Measurements from ENCODE around the gene CRHR2. TPM values are rescaled to one million over a fixed set of nuclear protein-coding genes. Genes with fewer than 3 reads are reported as not detected.

CRHR2 gene
- total RNA-seq, 1 donor from 2014 or later = not detected

- no peak for DNase-seq (ENCODE audit: low read depth)
Observed at GRCh38 chr7:30633223-30633622, 49.0 kb downstream of the CRHR2 start.

DNA sequence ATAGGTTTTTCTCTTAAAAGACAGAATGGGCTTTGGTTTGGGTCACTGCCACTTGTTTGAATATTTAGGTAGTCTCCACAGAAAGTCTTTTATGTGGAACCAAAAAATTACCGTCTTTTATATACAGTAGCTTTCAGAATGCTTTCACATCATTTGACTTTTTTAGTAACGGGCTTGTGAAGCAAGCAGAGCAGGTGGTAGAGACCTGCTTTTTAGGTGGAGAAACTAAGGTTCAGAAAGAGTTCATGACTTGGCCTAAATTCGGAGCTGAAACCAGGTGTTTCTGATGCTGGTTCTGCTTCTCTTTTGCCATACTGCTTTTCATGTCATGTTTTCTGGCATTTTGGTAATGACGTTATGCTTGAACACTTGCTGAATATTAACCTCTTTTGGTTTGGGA, 51.3 kb downstream of the CRHR2 start:
- DNase-seq (ENCODE audit: low read depth) = no peak

DNA sequence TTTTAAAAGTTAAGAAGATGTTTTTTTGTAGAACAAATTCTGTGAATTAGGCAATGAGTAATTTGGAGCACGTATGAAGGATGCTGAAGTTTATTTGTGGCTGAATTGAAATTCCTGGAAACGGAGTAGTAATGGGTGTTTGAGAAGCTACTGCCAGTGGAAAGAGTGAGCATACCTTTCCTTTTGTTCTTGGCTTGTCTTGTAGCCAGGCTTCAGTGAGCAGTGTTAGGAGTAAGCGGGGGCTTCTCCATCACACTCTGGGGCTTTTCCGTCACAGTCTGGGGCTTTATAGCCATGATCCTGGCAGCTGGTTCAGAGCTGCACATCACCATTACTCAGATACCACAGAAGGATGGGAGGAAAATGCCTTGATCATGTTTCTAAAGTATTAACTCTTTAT, 55.2 kb downstream of the CRHR2 start:
- DNase-seq (ENCODE audit: low read depth) = no peak

- DNase-seq (ENCODE audit: low read depth) = no peak
Observed at GRCh38 chr7:30625283-30625682, 57.0 kb downstream of the CRHR2 start.

GRCh38 chr7:30618961-30619360, 63.3 kb downstream of the CRHR2 start:
- DNase-seq (ENCODE audit: low read depth) = no peak

DNA sequence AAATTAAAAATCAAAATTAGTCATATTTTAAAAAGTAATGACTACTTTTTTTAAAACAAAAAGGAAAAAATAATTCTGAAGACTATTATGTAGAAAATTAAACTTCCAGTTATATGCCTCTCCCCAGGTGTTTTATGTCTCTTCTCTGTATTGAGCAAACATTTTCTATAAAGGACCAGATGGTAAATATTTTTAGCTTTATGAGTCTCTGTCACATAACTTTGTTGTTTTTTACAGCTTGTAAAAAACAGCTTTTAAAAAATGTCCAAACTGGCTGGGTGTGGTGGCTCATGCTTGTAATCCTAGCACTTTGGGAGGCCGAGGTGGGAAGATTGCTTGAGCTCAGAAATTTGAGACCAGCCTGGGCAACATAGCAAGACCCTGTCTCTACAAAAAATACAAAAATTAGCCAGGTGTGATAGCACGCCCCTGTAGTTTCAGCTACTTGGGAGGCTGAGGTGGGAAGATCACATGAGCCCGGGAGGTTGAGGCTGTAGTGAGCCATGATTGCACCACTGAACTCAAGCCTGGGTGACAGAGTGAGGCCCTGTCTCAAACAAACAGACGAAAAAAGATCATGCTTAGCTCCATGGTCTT, 64.1 kb downstream of the CRHR2 start:
- DNase-seq (ENCODE audit: low read depth) = no peak

DNA sequence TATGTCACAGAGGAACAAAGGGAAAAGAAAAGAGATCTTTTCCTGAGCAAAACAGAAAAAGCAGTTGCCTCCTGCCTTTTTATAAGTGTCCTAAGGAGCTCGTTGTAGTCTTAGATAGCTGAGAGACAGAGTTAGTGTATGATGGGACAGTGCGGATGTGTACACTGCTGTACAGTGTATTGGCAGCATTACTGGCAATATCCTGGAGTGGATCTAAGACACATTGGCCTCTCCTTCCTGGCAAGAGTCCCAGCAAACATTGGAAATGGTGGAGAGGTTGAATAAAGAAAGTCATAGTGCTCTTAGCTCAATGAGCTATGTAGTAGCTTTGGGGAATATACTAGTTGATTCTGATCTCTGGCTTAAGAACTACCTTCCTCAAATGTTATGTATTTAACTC, 64.9 kb downstream of the CRHR2 start:
- no peak for DNase-seq (ENCODE audit: low read depth)

GRCh38 chr7:30616318-30616717, 65.9 kb downstream of the CRHR2 start:
- DNase-seq (ENCODE audit: low read depth) = no peak

GRCh38 chr7:30613366-30614325, 68.6 kb downstream of the CRHR2 start:
- peak; percentile 16 for DNase-seq (ENCODE audit: low read depth)

DNA sequence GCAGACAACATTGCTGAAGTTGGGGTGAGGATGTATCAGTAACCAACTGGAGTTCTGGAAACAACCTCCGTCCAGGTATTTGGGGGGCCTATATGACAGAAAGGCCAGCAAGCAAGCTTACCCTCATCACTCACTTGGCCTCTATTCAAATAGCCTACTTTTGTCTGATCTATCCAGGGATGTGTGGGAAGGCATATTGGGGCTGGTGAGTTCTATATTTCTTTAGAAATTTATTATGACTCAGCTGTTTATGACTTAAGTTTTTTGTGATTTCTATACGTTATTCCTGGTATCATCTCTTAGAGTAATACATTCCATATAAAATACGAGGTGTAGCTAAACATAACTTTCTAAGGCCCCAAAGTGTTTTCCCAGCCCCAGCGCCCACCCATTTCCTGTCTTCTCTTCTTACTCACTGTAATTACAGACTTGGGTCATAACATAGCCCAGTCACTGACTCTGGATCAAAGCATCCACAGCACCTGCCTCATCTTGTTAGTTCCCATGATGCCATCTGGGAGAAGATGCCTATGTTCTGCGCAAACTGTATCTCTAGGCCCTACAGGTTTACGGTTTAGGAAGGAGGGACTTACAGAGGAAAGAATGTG, 69.5 kb downstream of the CRHR2 start:
- DNase-seq (ENCODE audit: low read depth) = no peak

GRCh38 chr7:30605832-30606231, 76.4 kb downstream of the CRHR2 start:
- no peak for DNase-seq (ENCODE audit: low read depth)

DNA sequence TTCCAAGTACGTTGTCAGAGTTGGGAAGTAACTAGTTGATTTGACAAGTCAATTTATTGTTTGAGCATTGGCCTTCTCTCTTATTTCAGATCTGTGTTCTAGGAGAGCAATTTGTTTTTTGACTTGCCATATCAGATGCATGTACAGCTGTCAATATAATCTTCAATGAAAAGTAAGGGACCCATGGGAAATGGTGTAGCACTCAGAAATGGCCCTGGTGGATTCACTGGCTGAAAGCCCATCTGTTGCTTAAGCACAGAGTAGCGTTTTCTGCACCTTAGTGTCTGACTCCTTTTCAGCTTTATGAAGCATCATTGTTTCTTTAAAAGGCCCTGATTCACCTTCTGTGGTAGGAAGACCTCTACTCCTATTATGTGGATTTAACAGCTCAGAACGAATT, 77.4 kb downstream of the CRHR2 start:
- no peak for DNase-seq (ENCODE audit: low read depth)

Other genes starting within 250 kb of the CRHR2 start
- gene NOD1, start 203.7 kb downstream of the CRHR2 start, total RNA-seq = 12.0 and 14.1 TPM in 2 replicates
- 33.5 and 38.2 TPM in 2 replicates for gene GGCT, start 177.6 kb downstream of the CRHR2 start, total RNA-seq
- 102 and 140 TPM in 2 replicates for gene GARS1, start 87.6 kb downstream of the CRHR2 start, total RNA-seq
- 3.7 and 5.4 TPM in 2 replicates for gene INMT, start 69.7 kb upstream of the CRHR2 start, total RNA-seq
- 2.0 and 2.9 TPM in 2 replicates for gene MINDY4, start 89.0 kb upstream of the CRHR2 start, total RNA-seq
- gene AQP1, start 229.4 kb upstream of the CRHR2 start, total RNA-seq = 2.1 and 3.9 TPM in 2 replicates

Data from myocyte (in vitro differentiated cells).